IMR-90 (cell line): Measurements from ENCODE around the gene SRSF5.

Source experiments
- CHD1 ChIP-seq: IDR thresholded peaks from 2 replicates; pipeline ENCODE4 v1.6.1; 2012; ENCODE audit warnings: low read depth, low read length, improper control_type of control experiment
- MXI1 ChIP-seq: IDR thresholded peaks from 2 replicates; pipeline ENCODE4 v1.6.1; 2012; ENCODE audit warnings: low read depth, mild to moderate bottlenecking, low read length, moderate library complexity, borderline replicate concordance
- POLR2A ChIP-seq: IDR thresholded peaks from 2 replicates; pipeline ENCODE4 v1.6.1; 2012; ENCODE audit warnings: mild to moderate bottlenecking, low read depth, low read length
- RAD21 ChIP-seq: IDR thresholded peaks from 2 replicates; pipeline ENCODE4 v1.6.1; 2012; ENCODE audit warnings: low read length, improper control_type of control experiment
- RFX5 ChIP-seq: IDR thresholded peaks from 2 replicates; pipeline ENCODE4 v1.8.0; 2012; ENCODE audit warnings: low read depth, mild to moderate bottlenecking, low read length, moderate library complexity
- SMC3 ChIP-seq: fragments of 150-350 bp; IDR thresholded peaks from 2 replicates; pipeline ENCODE4 v1.6.1; 2016; ENCODE audit warnings: low read depth, mild to moderate bottlenecking, antibody characterized with exemption, low read length, moderate library complexity
- TF ChIP-seq, protein P1 (sequence below): conservative IDR thresholded peaks from 2 replicates; pipeline ENCODE4 v1.5.1; 2012; ENCODE audit warnings: mild to moderate bottlenecking, low read depth, low read length, improper control_type of control experiment

- peak; percentile 44; the same call in 1 of the 2 replicates for TF ChIP-seq POLR2A
- TF ChIP-seq, protein P1, sequence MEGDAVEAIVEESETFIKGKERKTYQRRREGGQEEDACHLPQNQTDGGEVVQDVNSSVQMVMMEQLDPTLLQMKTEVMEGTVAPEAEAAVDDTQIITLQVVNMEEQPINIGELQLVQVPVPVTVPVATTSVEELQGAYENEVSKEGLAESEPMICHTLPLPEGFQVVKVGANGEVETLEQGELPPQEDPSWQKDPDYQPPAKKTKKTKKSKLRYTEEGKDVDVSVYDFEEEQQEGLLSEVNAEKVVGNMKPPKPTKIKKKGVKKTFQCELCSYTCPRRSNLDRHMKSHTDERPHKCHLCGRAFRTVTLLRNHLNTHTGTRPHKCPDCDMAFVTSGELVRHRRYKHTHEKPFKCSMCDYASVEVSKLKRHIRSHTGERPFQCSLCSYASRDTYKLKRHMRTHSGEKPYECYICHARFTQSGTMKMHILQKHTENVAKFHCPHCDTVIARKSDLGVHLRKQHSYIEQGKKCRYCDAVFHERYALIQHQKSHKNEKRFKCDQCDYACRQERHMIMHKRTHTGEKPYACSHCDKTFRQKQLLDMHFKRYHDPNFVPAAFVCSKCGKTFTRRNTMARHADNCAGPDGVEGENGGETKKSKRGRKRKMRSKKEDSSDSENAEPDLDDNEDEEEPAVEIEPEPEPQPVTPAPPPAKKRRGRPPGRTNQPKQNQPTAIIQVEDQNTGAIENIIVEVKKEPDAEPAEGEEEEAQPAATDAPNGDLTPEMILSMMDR, result peak; percentile 93
- peak; percentile 99 for TF ChIP-seq SMC3
- TF ChIP-seq RFX5, result no peak
- TF ChIP-seq CHD1, result no peak
- TF ChIP-seq MXI1, result no peak
- peak; percentile 98 for TF ChIP-seq RAD21
Measured at GRCh38 chr14:69818758-69819191, 51.8 kb downstream of the SRSF5 start.
